DMS79 treated with DMSO at 0.1 percent for 48 hours (cell line): ENCODE measurements around the gene ANP32B.
"Not testable (repeated sequence)": the region's sequence is repeated elsewhere in the genome, so short reads cannot be mapped to it uniquely, and the experiment has no call there.

ENCODE experiments used
- DNase-seq: peaks from one replicate; lab custom pipeline; 2025; lab: John Stamatoyannopoulos, UW

ANP32B gene

GRCh38 chr9:97993000-97993399 is 9.9 kb downstream of the ANP32B start:
- no peak for DNase-seq

GRCh38 chr9:97994703-97995102 is 11.6 kb downstream of the ANP32B start:
- no peak for DNase-seq

DNA sequence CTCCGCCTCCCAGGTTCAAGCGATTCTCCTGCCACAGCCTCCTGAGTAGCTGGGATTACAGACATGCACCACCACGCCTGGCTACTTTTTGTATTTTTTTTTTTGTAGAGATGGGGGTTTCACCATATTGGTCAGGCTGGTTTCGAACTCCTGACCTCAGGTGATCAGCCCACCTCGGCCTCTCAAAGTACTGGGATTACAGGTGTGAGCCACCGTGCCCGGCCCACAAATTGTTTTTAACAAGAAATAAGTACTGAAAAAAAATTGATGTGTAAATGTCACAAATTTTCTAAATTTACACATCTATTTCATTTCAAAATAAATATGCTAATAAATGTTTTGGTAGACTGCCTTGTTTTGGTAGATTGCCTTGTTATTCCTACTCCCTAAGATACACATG is 13.5 kb downstream of the ANP32B start:
- not testable (repeated sequence) for DNase-seq

DNA sequence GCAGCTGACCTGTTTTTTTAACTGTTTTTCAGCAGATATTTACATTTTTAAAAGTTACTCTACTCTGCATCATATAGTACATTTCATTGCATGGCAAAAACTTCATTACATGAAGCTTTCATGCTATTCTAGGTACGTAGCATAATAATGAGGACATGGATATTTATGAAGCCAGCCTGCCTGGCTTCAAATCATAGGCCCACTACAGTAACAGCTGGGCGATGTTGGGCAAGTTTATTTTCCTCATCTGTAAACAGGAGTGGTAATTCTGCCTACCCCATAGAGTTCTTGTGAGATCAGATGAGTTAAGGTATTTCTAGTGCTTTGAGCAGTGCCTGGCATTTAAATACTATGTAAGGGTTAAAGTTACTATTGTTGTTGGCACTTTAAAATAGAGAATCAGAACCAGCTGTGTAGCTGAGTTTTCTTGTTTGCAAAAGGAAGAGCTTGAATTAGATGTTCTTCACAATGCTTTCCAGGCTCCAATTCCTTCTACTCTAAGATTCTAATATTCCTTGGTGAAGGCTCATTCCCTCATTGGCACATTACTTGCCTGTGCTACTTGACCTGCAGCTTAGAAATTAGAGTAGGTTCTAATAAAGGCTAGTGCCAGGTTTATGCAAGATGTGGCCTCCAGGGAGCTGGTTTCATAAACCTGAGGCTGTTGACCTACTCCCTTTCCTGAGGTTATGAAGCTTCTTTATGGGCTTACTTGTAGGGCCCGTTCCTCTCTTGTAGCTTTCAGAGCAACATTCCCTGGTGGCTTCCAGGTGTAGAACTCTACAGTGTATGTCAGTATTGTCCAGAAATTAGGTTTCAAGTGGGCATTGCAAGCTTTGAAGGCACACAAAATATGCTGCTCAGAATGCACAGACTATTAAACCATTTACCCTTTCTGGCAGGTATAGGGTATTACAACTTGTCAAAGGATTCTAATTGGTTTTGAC is 14.5 kb downstream of the ANP32B start:
- no peak for DNase-seq

- no peak for DNase-seq
Measured at GRCh38 chr9:98002808-98003207, 19.7 kb downstream of the ANP32B start.

DNA sequence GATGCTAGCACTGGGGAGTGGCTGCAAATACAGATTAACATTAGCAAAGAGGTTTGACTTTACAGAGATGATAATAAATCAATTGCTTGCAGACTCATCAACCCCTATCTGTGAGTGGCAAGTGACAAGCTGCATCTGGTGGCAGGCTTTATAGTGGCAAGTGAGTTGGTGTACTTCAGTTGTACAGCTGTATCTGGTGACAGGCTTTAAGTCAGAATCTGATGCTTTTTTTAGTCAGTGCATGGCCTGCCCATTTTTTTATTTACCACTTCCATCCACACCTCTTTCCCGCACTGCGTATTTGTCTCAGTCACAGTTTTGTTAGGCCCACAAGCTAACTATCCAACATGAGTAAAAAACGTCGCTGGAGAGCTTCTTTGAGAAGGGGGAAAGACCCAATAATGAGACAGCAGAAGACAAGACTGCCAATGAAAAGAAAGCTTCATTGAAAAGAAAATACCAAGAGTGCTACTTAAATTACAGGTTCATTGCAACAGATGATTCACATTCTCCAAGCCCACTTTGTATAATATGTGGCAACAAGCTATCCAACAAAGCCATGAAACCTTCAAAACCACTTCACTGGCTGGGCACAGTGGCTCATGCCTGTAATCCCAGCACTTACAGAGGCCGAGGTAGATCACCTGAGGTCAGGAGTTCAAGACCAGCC is 23.1 kb downstream of the ANP32B start:
- no peak for DNase-seq

DNA sequence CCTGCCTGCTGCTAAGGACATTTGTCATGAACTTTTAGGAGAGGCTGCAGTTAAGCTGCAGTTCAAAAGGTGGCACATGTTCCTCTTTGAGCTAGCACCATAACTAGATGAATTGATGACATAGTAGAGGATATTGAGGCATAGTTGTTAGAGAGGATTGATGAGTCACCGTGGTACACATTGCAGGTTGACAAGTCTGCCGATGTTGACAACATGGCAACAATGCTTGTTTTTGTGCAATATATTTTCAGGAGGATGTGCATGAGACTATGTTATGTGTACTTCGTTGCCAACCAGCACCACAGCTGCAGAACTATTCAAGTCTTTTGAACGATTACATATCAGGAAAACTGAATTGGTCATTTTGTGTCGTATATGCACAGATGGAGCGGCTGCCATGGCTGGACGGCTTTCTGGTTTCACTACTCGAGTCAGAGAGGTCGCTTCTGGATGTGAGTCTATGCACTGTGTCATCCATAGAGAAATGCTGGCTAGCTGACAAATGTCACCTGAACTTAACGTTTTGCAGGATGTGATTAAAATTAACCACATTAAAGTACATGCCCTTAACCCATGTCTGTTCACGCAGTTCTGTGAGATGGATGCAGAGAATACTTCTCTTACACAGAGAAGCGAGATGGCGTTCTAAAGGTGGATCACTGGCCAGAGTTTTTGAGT is 24.2 kb downstream of the ANP32B start:
- no peak for DNase-seq

DNA sequence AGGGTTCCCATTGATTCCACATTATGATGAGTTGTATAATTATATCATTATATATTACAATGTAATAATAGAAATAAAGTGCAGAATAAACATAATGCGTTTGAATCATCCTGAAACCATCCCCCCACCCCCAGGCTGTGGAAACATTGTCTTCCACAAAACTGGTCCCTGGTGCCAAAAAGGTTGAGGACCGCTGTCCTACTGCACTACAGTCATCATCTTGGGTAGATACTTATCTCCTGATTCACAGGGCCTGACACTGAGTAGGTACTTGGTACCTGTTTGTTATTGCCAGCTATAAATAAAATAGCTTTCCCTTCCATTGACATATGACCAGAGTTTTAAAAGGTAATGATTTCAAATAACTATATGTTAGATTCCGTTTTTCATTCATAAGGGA is 25.6 kb downstream of the ANP32B start:
- DNase-seq = no peak

- DNase-seq = no peak
Measured at GRCh38 chr9:98009437-98009836, 26.3 kb downstream of the ANP32B start.

- no peak for DNase-seq
Measured at GRCh38 chr9:98009936-98010335, 26.8 kb downstream of the ANP32B start.

- no peak for DNase-seq
Measured at GRCh38 chr9:98010445-98010844, 27.3 kb downstream of the ANP32B start.

GRCh38 chr9:98011122-98011521 is 28.0 kb downstream of the ANP32B start:
- DNase-seq = no peak

GRCh38 chr9:98016137-98016680 is 33.1 kb downstream of the ANP32B start:
- DNase-seq = no peak

GRCh38 chr9:98017306-98017705 is 34.2 kb downstream of the ANP32B start:
- no peak for DNase-seq

- DNase-seq = no peak
Measured at GRCh38 chr9:98018347-98018746, 35.2 kb downstream of the ANP32B start.

GRCh38 chr9:98019098-98019497 is 36.0 kb downstream of the ANP32B start:
- no peak for DNase-seq

GRCh38 chr9:98019869-98020268 is 36.7 kb downstream of the ANP32B start:
- DNase-seq = not testable (repeated sequence)

DNA sequence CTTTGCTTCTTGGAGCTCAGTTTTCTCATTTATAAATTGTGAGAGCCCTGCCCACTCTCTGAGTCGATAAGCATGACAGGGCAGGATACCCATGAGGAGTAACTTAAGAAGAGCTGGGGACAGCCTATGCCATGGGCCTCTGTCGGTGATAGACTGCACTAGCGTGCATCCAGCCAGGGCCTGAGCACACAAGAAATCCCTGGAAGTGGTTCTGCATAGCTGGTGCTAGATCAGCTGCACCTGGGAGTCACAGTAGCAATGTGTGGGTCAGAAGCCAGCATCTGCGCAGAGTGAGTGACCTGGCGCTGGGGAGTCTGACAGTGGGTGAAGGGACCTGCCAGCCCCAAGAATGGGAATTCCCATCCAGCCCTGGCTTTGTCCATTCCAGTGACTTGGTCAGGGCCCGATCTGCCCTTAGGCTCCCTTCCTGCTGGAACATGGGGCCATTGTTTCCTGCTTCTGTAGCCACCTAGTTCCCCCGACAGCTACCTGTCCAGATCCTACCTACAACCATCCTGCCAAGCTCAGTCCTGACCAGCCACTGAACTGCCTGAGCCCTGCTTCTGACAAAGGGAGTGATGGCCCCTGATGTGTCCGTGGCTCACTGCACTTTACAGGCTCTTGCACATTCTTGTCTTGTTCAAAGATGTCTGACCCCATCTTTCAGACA is 37.5 kb downstream of the ANP32B start:
- DNase-seq = no peak

GRCh38 chr9:98021306-98022040 is 38.3 kb downstream of the ANP32B start:
- no peak for DNase-seq

DNA sequence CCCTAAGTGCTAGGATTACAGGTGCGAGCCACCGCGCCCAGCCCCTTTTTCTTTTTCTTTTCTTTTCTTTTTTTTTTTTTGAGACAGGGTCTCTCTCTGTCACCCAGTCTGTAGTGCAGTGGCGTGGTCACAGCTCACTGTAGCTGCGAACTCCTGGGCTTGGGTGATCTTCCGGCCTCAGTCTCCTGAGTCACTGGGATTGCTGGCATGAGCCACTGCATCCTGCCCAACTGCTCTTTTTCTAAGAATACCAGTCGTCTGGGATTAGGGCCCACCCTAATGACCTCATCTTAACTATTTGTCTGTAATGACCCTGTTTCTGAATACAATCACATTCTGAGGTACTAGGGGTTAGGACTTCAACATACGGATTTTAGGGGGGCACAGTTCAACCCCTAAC is 39.3 kb downstream of the ANP32B start:
- DNase-seq = no peak

DNA sequence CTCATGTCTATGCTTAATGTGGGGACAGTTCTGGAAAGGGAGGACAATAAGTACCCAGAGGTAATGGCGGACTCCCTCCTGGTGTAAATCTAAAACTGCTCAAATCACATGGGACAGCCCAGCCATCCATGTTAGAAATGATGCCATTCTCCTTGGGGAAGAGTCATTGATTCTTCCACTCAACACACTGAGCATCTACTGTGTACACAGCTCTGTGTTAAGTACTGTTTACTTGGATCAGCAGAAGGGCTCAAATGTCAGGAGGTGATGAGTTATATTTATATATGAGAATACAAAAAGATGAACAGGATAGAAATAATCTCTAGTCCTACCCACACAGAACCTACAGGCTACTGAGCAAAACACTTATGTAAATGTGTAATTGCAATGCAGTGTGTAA is 41.6 kb downstream of the ANP32B start:
- DNase-seq = no peak
